GM18502 (cell line): Measurements from ENCODE around the gene LYRM2.

ENCODE experiments used
- ATAC-seq: cut with Tn5 transposase; IDR thresholded peaks from one replicate; pipeline ENCODE4 v1.9.1; 2021; ENCODE audit warnings: mild to moderate bottlenecking; ENCODE audit not compliant: unreplicated experiment, poor library complexity

Gene LYRM2

DNA sequence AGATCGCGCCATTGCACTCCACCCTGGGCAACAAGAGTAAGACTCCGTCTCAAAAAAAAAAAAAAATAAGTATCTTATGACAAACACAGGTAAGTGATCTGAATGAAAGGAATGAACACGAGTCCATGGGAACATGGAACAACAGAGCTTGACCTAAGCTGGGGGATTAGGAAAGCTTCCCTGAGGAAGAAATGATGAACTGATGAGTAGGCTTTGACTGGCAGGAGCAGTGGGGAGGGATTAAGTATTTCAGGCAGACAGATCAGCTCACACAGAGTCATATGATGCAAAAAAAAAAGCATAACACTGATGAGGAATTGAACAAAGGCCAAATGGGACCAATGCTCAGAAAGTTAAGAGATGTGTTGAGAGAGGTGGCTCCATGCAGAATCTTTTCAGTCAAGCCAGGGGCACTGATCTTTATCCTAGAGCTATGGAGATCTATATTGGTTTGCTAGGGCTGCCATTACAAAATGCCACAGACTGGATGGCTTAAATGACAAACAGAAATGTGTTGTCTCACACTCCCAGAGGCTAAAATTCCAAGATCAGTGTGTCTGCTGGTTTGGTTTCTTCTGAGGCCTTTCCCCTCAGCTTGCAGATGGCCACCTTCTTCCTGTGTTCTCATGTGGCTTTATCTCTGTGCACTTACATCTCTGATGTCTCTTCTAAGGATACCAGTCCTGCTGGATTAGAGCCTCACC is 120.0 kb downstream of the LYRM2 start:
- ATAC-seq, result no peak
